ENCODE results near the gene TFEC. TPM values are rescaled to one million over a fixed set of nuclear protein-coding genes. Genes with fewer than 3 reads are reported as not detected.

The TFEC gene
- polyA plus RNA-seq, 1 donor from 2014 or later, result not detected

- Histone ChIP-seq H3K27ac (ENCODE audit: low read length) (no peak overlapping the region), H3F3A (ENCODE audit: insufficient read depth, low read length, poor library complexity, severe bottlenecking) (no peaks in the 10 kb centered on the region), H3K4me2 (ENCODE audit: low read length) (no peak overlapping the region), H3K36me3 (ENCODE audit: insufficient read depth, low read length) (no peaks in the 10 kb centered on the region), H4K20me1 (ENCODE audit: insufficient read depth) (no peaks in the 10 kb centered on the region), H3K79me2 (replicated peaks; ENCODE audit: insufficient read depth, low read length) (no peaks in the 10 kb centered on the region), H3K4me3 (ENCODE audit: low read length) (no peak overlapping the region), H3K27me3 (ENCODE audit: insufficient read depth, low read depth, low read length) (no peaks in the 10 kb centered on the region), H3K9me2 (ENCODE audit: insufficient read depth, low read length) (no peaks in the 10 kb centered on the region), H3K9ac (ENCODE audit: low read length) (no peak overlapping the region), H3K9me3 (ENCODE audit: low read length) (no peaks in the 10 kb centered on the region), H2AFZ (ENCODE audit: low read depth, low read length) (no peak overlapping the region)
- TF ChIP-seq SMC3 (conservative IDR thresholded peaks at IDR 0.05; ENCODE audit: poor library complexity), result no peak
- no peak for TF ChIP-seq EZH2 (IDR thresholded peaks at IDR 0.05; ENCODE audit: borderline replicate concordance, insufficient read depth, low read length, poor library complexity, severe bottlenecking)
- no peak for TF ChIP-seq EP300 (conservative IDR thresholded peaks at IDR 0.05; ENCODE audit: poor library complexity, severe bottlenecking)
- no peak for TF ChIP-seq TAF1 (IDR thresholded peaks at IDR 0.05; ENCODE audit: low read depth)
- TF ChIP-seq POLR2AphosphoS5 (IDR thresholded peaks at IDR 0.05), result no peak
- no peak for TF ChIP-seq RAD21 (conservative IDR thresholded peaks at IDR 0.05)
- no peak for TF ChIP-seq MXI1 (conservative IDR thresholded peaks at IDR 0.05; ENCODE audit: poor library complexity, severe bottlenecking)
- TF ChIP-seq REST (IDR thresholded peaks at IDR 0.05; ENCODE audit: borderline replicate concordance), result no peak
- no peak for TF ChIP-seq CTCF (IDR thresholded peaks at IDR 0.05; ENCODE audit: poor library complexity, severe bottlenecking)
These were observed 43.1 kb downstream of the TFEC start for GRCh38 chr7:115987486-115987885.

GRCh38 chr7:115984105-115984504 lies 46.5 kb downstream of the TFEC start:
- Histone ChIP-seq H3K9ac (ENCODE audit: low read length) (no peak overlapping the region), H3K36me3 (ENCODE audit: insufficient read depth, low read length) (no peaks in the 10 kb centered on the region), H3F3A (ENCODE audit: insufficient read depth, low read length, poor library complexity, severe bottlenecking) (no peaks in the 10 kb centered on the region), H3K79me2 (replicated peaks; ENCODE audit: insufficient read depth, low read length) (no peaks in the 10 kb centered on the region), H3K9me3 (ENCODE audit: low read length) (no peaks in the 10 kb centered on the region), H3K4me3 (ENCODE audit: low read length) (no peak overlapping the region), H3K4me2 (ENCODE audit: low read length) (no peak overlapping the region), H3K9me2 (ENCODE audit: insufficient read depth, low read length) (no peaks in the 10 kb centered on the region), H3K27me3 (ENCODE audit: insufficient read depth, low read depth, low read length) (no peaks in the 10 kb centered on the region), H4K20me1 (ENCODE audit: insufficient read depth) (no peaks in the 10 kb centered on the region), H3K27ac (ENCODE audit: low read length) (no peak overlapping the region), H2AFZ (ENCODE audit: low read depth, low read length) (no peak overlapping the region)
- TF ChIP-seq MXI1 (conservative IDR thresholded peaks at IDR 0.05; ENCODE audit: poor library complexity, severe bottlenecking) (no peak), TAF1 (IDR thresholded peaks at IDR 0.05; ENCODE audit: low read depth) (no peak), REST (IDR thresholded peaks at IDR 0.05; ENCODE audit: borderline replicate concordance) (no peak), SMC3 (conservative IDR thresholded peaks at IDR 0.05; ENCODE audit: poor library complexity) (no peak), POLR2AphosphoS5 (IDR thresholded peaks at IDR 0.05) (no peak)

Measured in neural cell (in vitro differentiated cells).